Activated CD4-positive, alpha-beta T cell treated with anti-CD3 and anti-CD28 coated beads, Interleukin-2, amount 10 ng/mL, durations not matched to agents 7 days and 5 days (primary cell): ENCODE results near the gene CASP6. TPM values are rescaled to one million over a fixed set of nuclear protein-coding genes. Genes with fewer than 3 reads are reported as not detected.
"Not testable (repeated sequence)": the region's sequence is repeated elsewhere in the genome, so short reads cannot be mapped to it uniquely, and the experiment has no call there.

Source experiments
- CTCF ChIA-PET: fragments of 350-600 bp; sonication (Branson Sonifier 250); formaldehyde crosslinking; loops from one replicate; lab custom pipeline; 2021; ENCODE audit warnings: antibody characterized with exemption; lab: Charles Lee
- POLR2A ChIA-PET: fragments of 350-600 bp; sonication (Branson Sonifier 250); formaldehyde crosslinking; loops from one replicate; lab custom pipeline; 2021; ENCODE audit warnings: antibody characterized with exemption; lab: Charles Lee
- DNase-seq: peaks from one replicate; pipeline ENCODE4 v3.0.0-alpha.2; 2020
- H3K27ac Mint-ChIP-seq: one replicate; pipeline ENCODE4 v1.8.0; 2021; ENCODE audit warnings: mild to moderate bottlenecking, moderate library complexity, mixed read lengths
- H3K27me3 Mint-ChIP-seq: one replicate; pipeline ENCODE4 v1.8.0; 2021; ENCODE audit warnings: mixed read lengths
- H3K36me3 Mint-ChIP-seq: one replicate; pipeline ENCODE4 v1.8.0; 2021; ENCODE audit warnings: low read depth, mixed read lengths
- H3K4me1 Mint-ChIP-seq: one replicate; pipeline ENCODE4 v1.8.0; 2021; ENCODE audit warnings: mixed read lengths
- H3K4me3 Mint-ChIP-seq: one replicate; pipeline ENCODE4 v1.8.0; 2021; ENCODE audit warnings: mild to moderate bottlenecking, moderate library complexity, mixed read lengths
- H3K9me3 Mint-ChIP-seq: one replicate; pipeline ENCODE4 v1.8.0; 2021; ENCODE audit warnings: mixed read lengths
- total RNA-seq, 2 experiments: library from RNA; stranded (reverse); gene quantifications; one replicate each; pipeline ENCODE4 v1.2.3, GENCODE V29; 2021

Gene CASP6
- total RNA-seq, 2 experiments from 2014 or later: 25.7 to 31.5 TPM

DNA sequence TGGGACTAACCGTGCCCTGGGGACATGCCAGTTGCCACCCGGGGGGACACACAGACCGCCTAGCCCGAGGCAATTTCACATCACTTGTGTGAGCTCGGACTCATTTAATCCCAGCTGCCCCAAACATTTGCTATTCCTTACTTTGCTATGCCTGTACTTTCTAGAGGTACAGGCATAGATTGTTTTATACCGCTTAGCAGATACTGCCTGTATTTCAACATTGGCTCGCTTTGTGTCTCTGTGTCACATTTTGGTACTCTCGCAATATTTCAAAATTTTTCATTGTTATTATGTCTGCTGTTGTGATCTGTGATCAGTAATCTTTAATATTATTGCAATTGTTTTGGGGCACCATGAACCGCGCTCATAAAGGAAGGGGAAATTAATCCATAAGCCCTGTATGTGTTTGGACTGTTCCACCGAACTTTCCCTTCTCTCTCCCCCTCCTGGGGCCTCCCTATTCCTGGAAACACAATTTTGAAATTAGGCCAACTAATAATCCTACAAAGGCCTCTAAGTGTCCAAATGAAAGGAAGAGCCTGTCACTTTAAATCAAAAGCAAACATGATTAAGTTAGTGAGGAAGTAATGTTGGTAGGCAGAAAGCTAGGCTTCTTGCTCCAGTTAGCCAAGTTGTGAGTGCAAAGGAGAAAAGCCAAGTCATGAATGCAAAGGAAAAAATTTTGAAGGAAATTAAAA is 568 bp upstream of the CASP6 start:
- Mint-ChIP-seq H3K4me1 (peaks cover 34% of the 10 kb centered on the region), H3K36me3 (peaks cover 25% of the 10 kb centered on the region), H3K27ac (peak overlapping the region; percentile 90), H3K27me3 (no peaks in the 10 kb centered on the region), H3K9me3 (no peaks in the 10 kb centered on the region), H3K4me3 (peak overlapping the region; percentile 93)
- POLR2A ChIA-PET: no interaction called here
- CTCF ChIA-PET: interaction anchor here (0.7 to 1.9 kb wide), 9 partner anchors 10 to 284 kb away, joined by 3 to 6 read pairs (median 4); partner anchors contain the start of gene SEC24B
- no peak for DNase-seq

DNA sequence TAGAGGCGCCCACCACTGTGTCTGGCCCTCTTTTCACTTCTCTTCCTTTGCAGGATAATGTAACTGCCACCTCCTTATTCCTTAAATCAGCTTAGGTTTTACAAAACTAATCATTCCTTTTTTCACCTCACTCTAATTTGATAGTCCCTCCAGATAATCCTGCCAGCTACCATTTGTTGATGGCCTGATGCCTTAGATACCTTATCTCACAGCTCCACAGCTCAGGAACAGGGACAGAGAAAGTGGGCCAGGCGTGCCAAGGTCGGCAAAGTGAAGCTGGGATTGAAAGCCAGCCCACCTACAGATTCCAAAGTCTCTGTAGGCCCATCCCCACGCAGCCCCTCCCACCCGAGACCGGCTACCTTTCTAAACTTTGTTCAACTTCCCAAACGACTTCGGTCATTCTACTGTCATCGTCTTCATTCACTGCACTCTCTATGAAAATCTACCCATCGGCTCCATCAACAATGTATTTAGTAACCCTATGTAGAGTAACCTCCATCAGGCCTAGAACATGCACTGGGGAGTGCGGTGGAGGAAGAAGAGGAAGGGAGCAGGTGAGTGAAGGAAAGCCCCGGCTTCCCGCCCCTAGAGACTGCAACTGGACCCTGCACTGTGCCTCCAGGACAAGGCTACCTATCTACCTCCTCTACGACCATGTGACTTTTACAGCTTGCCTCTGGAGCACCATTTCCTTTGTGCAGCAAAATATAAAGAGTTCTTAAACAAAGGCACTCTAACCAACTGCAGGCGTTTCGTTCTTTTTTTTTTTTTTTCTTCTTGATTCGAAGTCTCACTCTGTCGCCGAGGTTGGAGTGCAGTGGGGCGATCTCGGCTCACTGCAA is 1.5 kb downstream of the CASP6 start:
- H3K27ac Mint-ChIP-seq: peak overlapping the region; percentile 90
- H3K4me3 Mint-ChIP-seq: peak overlapping the region; percentile 93
- CTCF ChIA-PET: interaction anchor here (0.7 to 1.9 kb wide), 14 partner anchors 8 to 268 kb away, joined by 3 to 6 read pairs (median 3); partner anchors contain the start of genes PLA2G12A and SEC24B
- H3K27me3 Mint-ChIP-seq: no peaks in the 10 kb centered on the region
- H3K36me3 Mint-ChIP-seq: peaks cover 34% of the 10 kb centered on the region
- no peak for DNase-seq
- no peaks in the 10 kb centered on the region for H3K9me3 Mint-ChIP-seq
- peaks cover 47% of the 10 kb centered on the region for H3K4me1 Mint-ChIP-seq
- POLR2A ChIA-PET: interaction anchor here (0.6 to 0.7 kb wide), 3 partner anchors 53 to 502 kb away, joined by 3 to 5 read pairs (median 3); no protein-coding TSS in a partner anchor

DNA sequence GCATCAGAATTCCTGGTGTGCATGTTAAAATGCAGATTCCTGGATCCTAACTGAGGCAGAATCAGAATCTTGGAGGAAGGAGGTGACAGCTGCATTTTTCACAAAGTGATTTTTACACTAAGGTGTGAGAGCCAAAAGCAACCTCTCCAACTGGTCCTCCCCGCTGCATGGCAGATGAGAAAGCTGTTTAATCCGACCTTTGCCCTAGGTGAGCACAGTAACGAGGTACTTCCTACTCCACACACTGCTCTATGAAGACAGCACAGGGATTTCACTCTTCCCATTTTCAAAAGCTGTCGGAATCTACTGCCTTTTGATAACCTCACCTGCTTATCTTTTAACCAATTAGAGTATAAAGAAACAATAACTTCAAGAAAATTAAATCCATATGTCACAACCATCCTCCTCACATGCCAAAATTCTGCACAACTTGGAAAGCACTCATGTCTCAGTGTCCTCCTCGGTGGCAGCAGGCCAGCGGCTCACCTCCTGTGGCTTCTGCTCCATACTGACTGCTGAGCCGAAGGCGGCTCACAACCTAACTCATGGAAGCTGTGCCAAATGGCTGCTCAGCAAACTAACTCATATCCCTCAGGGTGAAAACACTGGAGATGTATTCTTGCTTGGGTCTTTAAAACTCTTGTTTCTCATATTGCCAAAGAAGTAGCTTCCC is 3.6 kb downstream of the CASP6 start:
- H3K27ac Mint-ChIP-seq: no peak overlapping the region
- H3K4me3 Mint-ChIP-seq: no peak overlapping the region
- no peaks in the 10 kb centered on the region for H3K27me3 Mint-ChIP-seq
- peaks cover 42% of the 10 kb centered on the region for H3K36me3 Mint-ChIP-seq
- no peak for DNase-seq
- peaks cover 50% of the 10 kb centered on the region for H3K4me1 Mint-ChIP-seq
- CTCF ChIA-PET: interaction anchor here (0.7 to 1.6 kb wide), 4 partner anchors 22 to 148 kb away, joined by 3 to 6 read pairs (median 3); no protein-coding TSS in a partner anchor
- no peaks in the 10 kb centered on the region for H3K9me3 Mint-ChIP-seq
- POLR2A ChIA-PET: interaction anchor here (0.6 kb wide), 1 partner anchor 11 kb away, joined by 6 read pairs; no protein-coding TSS in a partner anchor

DNA sequence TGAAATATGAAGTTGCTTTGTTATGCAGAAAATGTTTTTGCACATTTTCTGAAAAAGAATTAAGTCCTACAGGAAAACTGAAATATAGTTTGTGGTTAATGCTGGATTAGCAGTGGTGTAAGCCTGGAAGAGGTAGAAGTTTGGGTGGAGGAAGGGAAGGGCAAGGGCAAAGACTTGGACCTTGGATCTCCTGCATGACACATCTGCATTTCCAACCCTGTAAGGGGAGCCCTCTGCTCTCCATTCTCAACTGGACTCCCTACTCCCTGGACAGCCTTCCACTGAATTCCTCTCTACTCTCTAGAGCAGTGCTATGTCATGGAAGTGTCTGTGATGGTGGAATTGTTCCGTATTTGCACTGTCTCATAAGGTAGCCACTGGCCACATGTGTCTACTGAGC is 4.6 kb downstream of the CASP6 start:
- peaks cover 45% of the 10 kb centered on the region for H3K4me1 Mint-ChIP-seq
- CTCF ChIA-PET: interaction anchor here (1.6 kb wide), 1 partner anchor 32 kb away, joined by 3 read pairs; the partner anchor contains the start of gene PLA2G12A
- no peak for DNase-seq
- no peaks in the 10 kb centered on the region for H3K27me3 Mint-ChIP-seq
- POLR2A ChIA-PET: no interaction called here
- no peak overlapping the region for H3K4me3 Mint-ChIP-seq
- no peak overlapping the region for H3K27ac Mint-ChIP-seq
- H3K36me3 Mint-ChIP-seq: peaks cover 51% of the 10 kb centered on the region
- no peaks in the 10 kb centered on the region for H3K9me3 Mint-ChIP-seq

DNA sequence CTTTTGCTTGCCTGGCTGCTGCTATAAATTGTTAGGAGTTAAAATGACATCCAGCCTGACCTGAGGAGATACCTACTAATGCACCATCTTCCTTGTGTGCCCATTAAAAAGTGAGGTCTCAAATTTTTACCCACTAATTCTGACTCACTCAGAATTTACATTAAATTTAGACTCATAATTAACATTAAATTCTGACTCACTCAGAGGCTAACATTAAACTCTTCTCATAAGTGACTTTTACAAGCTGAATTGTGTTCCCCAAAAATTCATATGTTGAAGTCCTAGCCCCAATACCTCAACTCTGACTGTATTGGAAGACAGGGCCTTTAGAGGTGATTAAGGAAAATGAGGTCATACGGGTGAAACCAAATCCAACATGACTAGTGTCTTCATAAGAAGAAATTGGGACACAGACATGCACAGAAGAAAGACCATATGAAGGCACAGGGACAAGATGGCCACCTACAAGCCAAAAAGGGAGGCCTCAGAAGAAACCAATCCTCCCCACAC is 11.8 kb downstream of the CASP6 start:
- peaks cover 75% of the 10 kb centered on the region for H3K36me3 Mint-ChIP-seq
- H3K27ac Mint-ChIP-seq: peak overlapping the region; percentile 83
- no peak for DNase-seq
- ChIA-PET CTCF (interaction anchor here (1.0 to 1.2 kb wide), 2 partner anchors 12 to 32 kb away, joined by 3 to 4 read pairs; partner anchors contain the start of gene CASP6), POLR2A (no interaction called here)
- H3K4me3 Mint-ChIP-seq: peak overlapping the region; percentile 9
- H3K9me3 Mint-ChIP-seq: no peaks in the 10 kb centered on the region
- H3K4me1 Mint-ChIP-seq: peaks cover 37% of the 10 kb centered on the region
- H3K27me3 Mint-ChIP-seq: no peaks in the 10 kb centered on the region

DNA sequence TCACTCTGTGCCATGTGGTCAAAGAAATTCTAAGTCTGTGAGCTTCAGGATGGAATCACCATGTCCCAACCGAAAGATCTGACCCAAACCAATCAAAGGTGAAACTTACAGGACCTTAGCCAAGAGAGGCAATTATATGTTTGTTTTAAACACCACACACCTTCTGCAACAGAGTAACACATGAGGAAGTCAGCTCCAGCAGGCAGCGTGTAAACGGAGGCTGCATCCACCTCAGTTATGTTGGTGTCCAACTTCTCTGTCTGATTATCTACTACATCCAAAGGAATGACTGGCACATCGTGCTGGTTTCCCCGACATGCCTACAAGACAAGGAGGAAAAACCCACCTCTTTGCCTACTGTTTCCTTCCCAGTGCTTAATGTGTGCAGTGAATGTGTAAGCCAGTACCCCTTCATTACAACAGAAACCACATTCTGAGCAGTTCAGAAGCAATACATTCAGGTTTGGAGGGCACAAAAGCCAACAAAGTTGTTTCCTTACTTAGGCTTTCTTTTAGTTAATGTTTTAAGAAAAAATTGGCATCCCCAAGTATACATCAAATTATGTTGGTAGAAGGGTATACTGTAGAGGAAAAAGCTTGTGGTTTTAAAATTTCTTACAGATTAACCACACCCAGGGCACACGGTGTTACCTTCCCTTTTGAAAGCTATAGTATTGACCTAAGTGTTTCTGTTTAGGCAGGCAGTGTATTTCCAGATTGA is 12.4 kb downstream of the CASP6 start:
- H3K4me1 Mint-ChIP-seq: peaks cover 35% of the 10 kb centered on the region
- H3K4me3 Mint-ChIP-seq: peak overlapping the region; percentile 9

DNA sequence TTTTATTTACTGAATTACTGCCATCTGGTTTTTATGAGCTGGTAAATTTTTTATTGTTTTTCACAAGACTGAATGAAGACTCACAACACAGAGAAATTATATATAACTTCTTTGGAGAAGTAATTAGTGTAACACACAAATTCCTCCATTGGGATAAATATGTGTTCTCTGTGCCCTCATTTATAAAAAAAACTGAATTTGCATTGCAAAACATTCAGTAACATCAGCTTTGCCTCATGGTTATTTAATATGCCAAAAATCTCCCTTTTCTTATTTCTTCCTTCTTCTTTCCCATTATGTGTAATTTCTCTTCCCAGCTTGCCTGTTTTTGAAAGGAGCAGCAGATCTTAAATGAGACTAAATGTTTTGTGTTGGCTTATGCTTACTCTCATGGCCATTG is 18.5 kb downstream of the CASP6 start:
- no peak overlapping the region for H3K4me3 Mint-ChIP-seq
- ChIA-PET POLR2A (no interaction called here), CTCF (no interaction called here)
- peaks cover 42% of the 10 kb centered on the region for H3K4me1 Mint-ChIP-seq
- no peak for DNase-seq
- no peak overlapping the region for H3K27ac Mint-ChIP-seq
- H3K9me3 Mint-ChIP-seq: no peaks in the 10 kb centered on the region
- no peaks in the 10 kb centered on the region for H3K27me3 Mint-ChIP-seq
- H3K36me3 Mint-ChIP-seq: peaks cover 79% of the 10 kb centered on the region

More for the DNA sequence above, 12.4 kb downstream of the CASP6 start:
- no peaks in the 10 kb centered on the region for H3K27me3 Mint-ChIP-seq
- peak; percentile 33 for DNase-seq
- H3K36me3 Mint-ChIP-seq: peaks cover 76% of the 10 kb centered on the region
- CTCF ChIA-PET: interaction anchor here (1.0 to 1.2 kb wide), 3 partner anchors 12 to 65 kb away, joined by 3 to 4 read pairs (median 3); partner anchors contain the start of gene CASP6
- H3K27ac Mint-ChIP-seq: peak overlapping the region; percentile 83
- H3K9me3 Mint-ChIP-seq: no peaks in the 10 kb centered on the region
- POLR2A ChIA-PET: no interaction called here

DNA sequence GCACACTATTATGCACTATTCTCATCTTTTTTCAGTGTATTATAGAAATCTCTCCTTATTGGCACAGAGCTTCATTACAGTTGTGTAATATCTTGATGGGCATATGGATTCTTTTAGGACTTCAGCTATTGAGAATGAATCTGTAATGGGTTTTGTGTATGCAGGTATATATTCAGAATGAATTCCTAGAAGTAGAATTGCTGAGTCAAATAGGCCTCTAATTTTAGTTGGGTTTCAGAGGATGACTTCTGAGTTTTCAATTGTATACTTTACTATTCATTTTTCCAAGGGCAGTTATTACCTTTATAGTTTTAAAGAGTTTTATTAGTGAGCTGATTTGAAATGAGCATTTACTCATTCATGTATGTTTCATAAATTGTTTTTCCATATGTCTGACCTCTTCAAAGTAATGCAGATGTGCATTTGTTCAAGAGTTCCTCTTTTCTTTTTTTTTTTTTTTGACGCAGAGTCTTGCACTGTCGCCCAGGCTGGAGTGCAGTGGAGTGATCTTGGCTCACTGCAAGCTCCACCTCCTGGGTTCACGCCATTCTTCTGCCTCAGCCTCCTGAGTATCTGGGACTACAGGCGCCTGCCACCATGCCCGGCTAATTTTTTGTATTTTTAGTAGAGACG is 19.5 kb downstream of the CASP6 start:
- H3K36me3 Mint-ChIP-seq: peaks cover 79% of the 10 kb centered on the region
- H3K9me3 Mint-ChIP-seq: no peaks in the 10 kb centered on the region
- no peaks in the 10 kb centered on the region for H3K27me3 Mint-ChIP-seq
- ChIA-PET POLR2A (no interaction called here), CTCF (interaction anchor here (0.6 kb wide), 1 partner anchor 41 kb away, joined by 4 read pairs; no protein-coding TSS in a partner anchor)
- H3K4me1 Mint-ChIP-seq: peaks cover 42% of the 10 kb centered on the region
- H3K27ac Mint-ChIP-seq: peak overlapping the region; percentile 25
- DNase-seq: no peak
- no peak overlapping the region for H3K4me3 Mint-ChIP-seq

DNA sequence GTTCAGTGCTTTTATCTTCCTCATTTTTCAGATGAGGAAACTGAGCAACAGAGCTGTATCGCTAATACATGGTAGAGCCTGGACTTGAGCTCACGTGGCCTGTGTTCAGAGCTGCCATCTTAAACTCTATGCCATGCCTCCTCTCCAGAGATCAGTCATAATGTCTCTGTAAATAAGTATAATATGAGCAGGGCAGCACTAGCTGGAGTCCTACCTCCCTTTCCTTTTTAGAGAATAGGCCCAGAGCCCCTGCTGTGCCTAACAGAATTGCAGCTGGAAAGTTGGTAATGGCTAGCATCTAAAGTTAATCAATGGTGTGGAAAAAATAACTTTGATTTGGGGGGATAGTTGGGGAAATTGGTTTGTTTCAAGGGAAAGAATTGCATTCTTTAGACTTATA is 20.4 kb downstream of the CASP6 start:
- Mint-ChIP-seq H3K27ac (peak overlapping the region; percentile 68), H3K4me1 (peaks cover 42% of the 10 kb centered on the region), H3K9me3 (no peaks in the 10 kb centered on the region), H3K36me3 (peaks cover 76% of the 10 kb centered on the region), H3K27me3 (no peaks in the 10 kb centered on the region), H3K4me3 (no peak overlapping the region)
- ChIA-PET POLR2A (no interaction called here), CTCF (interaction anchor here (0.8 kb wide), 1 partner anchor 57 kb away, joined by 3 read pairs; no protein-coding TSS in a partner anchor)
- no peak for DNase-seq

DNA sequence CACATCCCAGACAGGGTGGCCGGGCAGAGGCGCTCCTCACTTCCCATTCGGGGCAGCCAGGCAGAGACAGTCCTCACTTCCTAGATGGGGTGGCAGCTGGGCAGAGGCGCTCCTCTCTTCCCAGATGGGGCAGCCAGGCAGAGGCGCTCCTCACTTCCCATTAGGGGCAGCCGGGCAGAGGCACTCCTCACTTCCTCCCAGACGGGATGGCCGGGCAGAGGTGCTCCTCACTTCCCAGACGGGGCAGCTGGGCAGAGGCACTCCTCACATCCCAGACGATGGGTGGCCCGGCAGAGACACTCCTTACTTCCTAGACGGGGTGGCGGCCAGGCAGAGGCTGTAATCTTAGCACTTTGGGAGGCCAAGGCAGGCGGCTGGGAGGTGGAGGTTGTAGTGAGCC is 24.3 kb downstream of the CASP6 start:
- CTCF ChIA-PET, DNase-seq, H3K27me3 Mint-ChIP-seq, H3K4me3 Mint-ChIP-seq, POLR2A ChIA-PET, H3K27ac Mint-ChIP-seq: not testable (repeated sequence)
- Mint-ChIP-seq H3K4me1 (peaks cover 32% of the 10 kb centered on the region), H3K36me3 (peaks cover 72% of the 10 kb centered on the region), H3K9me3 (peaks cover 13% of the 10 kb centered on the region)

DNA sequence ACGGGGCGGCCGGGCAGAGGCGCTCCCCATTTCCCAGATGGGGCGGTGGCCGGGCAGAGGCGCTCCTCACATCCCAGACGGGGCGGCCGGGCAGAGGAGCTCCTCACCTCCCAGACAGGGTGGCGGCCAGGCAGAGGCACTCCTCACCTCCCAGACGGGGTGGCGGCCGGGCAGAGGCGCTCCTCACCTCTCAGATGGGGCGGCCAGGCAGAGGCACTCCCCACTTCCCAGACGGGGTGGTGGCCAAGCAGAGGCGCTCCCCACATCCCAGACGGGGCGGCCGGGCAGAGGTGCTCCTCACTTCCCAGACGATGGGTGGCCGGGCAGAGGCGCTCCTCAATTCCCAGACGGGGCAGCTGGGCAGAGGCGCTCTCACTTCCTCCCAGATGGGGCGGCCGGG is 24.8 kb downstream of the CASP6 start:
- Mint-ChIP-seq H3K9me3 (peaks cover 14% of the 10 kb centered on the region), H3K36me3 (peaks cover 72% of the 10 kb centered on the region), H3K4me1 (peaks cover 28% of the 10 kb centered on the region)
- POLR2A ChIA-PET, CTCF ChIA-PET, H3K27ac Mint-ChIP-seq, H3K4me3 Mint-ChIP-seq, DNase-seq, H3K27me3 Mint-ChIP-seq: not testable (repeated sequence)
